Endothelial cell (in vitro differentiated cells): ENCODE measurements around the gene PRSS21. TPM values are rescaled to one million over a fixed set of nuclear protein-coding genes. Genes with fewer than 3 reads are reported as not detected.

Experiments used
- DNase-seq: peaks from one replicate; pipeline ENCODE4 v3.0.0; 2021; ENCODE audit warnings: low spot score
- H3K27ac Mint-ChIP-seq: one replicate; pipeline ENCODE4 v1.8.0; 2021; ENCODE audit warnings: mixed read lengths, inconsistent platforms; ENCODE audit not compliant: unreplicated experiment
- H3K27me3 Mint-ChIP-seq: one replicate; pipeline ENCODE4 v1.8.0; 2021; ENCODE audit warnings: mild to moderate bottlenecking, moderate library complexity, mixed read lengths, inconsistent platforms; ENCODE audit not compliant: unreplicated experiment
- H3K36me3 Mint-ChIP-seq: one replicate; pipeline ENCODE4 v1.8.0; 2021; ENCODE audit warnings: mild to moderate bottlenecking, low read depth, mixed read lengths, inconsistent platforms; ENCODE audit not compliant: unreplicated experiment
- H3K4me1 Mint-ChIP-seq: one replicate; pipeline ENCODE4 v1.8.0; 2021; ENCODE audit warnings: mild to moderate bottlenecking, mixed read lengths, inconsistent platforms; ENCODE audit not compliant: unreplicated experiment
- H3K4me3 Mint-ChIP-seq: one replicate; pipeline ENCODE4 v1.8.0; 2021; ENCODE audit warnings: mild to moderate bottlenecking, mixed read lengths, inconsistent platforms; ENCODE audit not compliant: unreplicated experiment
- H3K9me3 Mint-ChIP-seq: one replicate; pipeline ENCODE4 v1.8.0; 2021; ENCODE audit warnings: mixed read lengths, inconsistent platforms; ENCODE audit not compliant: unreplicated experiment
- total RNA-seq: library from RNA; stranded (reverse); fragmentation: NEBNext Ultra II Directional; extraction: Animal tissue kit (Norgen Biotek cat#: 25700); gene quantifications from one replicate; pipeline ENCODE4 v1.2.1, GENCODE V29; 2021; ENCODE audit not compliant: unreplicated experiment
- TF ChIP-seq, protein P1 (sequence below): fragments of 200-600 bp; sonication (generic); IDR thresholded peaks from one replicate; pipeline ENCODE4 v1.5.0; 2021; ENCODE audit warnings: antibody characterized with exemption; ENCODE audit not compliant: unreplicated experiment

The PRSS21 gene
- total RNA-seq, 1 donor from 2014 or later = not detected

DNA sequence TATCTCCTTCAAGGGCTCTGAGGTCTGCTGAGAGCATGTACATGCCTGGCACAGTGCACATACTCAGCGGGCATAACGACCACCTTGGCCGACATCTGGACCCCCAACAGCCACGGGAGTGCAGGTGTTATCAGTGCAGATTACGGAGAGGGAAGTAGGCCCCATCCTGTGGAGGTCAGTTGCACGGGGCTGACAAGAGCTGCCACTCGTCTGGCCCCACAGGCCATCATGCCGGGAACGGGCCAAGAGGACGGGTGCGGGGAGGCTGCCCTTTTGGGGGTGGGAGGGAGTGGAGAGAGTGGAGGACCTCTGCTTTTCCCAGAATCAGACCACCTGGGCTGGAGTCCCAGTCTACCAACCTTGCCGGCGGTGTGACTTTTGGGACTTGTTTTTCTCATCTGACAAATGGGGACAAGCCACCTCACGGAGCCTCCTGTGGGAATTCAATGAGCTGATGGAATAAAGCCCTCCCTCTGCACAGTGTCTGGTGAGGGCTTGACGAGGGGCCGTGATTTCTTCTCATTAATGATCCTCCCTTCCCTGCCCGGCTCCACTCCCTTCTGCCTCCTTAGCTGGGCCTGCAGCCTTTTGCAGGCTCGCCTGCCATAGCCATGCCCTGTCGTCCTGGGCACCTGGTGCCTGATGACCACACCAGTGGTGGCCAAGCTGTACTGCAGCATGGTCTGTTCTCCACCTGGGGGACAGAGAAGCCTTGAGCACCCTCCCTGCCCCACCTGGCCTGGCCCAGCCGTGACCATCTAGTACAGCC is 34.3 kb upstream of the PRSS21 start:
- no peaks in the 10 kb centered on the region for H3K36me3 Mint-ChIP-seq
- peaks cover 14% of the 10 kb centered on the region for H3K27me3 Mint-ChIP-seq
- no peak overlapping the region for H3K4me3 Mint-ChIP-seq

DNA sequence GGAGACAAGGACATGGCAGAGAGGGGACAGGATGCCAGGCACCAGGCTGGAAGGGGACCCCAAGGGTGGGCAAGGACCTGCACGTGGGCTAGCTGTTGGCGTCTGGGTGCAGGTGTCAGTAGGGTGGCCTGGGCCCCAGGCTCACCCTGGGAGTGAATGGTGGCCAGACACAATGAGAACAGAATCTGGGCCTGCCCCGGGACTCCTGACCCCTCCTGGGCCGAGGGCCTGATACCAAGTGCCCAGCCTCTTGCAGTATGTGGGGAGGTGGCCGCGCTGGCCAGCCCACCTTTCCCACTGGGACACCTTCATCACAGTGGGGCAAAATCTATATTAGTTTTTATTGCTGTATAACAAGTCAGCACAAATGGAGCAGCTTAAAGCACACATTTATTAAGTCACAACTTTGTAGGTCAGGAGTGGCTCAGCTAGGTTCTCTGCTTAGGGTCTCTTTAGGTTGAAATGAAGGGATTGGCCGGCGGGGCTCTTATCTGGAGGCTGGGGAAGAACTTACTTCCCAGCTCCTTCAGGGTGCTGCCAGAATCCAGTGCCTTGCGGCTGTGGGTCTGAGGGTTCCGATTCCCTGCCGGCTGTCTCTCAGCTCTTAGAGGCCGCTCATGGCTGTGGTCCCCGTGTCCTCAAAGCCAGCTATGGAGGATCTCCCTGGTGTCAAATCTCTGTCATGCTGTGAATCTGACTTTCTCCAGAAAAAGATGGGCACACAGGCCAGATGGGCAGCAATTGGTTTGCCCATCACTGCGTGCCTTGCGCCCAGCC is 33.3 kb upstream of the PRSS21 start:
- Mint-ChIP-seq H3K27me3 (peaks cover 12% of the 10 kb centered on the region), H3K4me1 (peaks cover 2% of the 10 kb centered on the region), H3K36me3 (no peaks in the 10 kb centered on the region), H3K4me3 (no peak overlapping the region), H3K27ac (no peak overlapping the region), H3K9me3 (no peaks in the 10 kb centered on the region)
- no peak for DNase-seq
- TF ChIP-seq, protein P1, sequence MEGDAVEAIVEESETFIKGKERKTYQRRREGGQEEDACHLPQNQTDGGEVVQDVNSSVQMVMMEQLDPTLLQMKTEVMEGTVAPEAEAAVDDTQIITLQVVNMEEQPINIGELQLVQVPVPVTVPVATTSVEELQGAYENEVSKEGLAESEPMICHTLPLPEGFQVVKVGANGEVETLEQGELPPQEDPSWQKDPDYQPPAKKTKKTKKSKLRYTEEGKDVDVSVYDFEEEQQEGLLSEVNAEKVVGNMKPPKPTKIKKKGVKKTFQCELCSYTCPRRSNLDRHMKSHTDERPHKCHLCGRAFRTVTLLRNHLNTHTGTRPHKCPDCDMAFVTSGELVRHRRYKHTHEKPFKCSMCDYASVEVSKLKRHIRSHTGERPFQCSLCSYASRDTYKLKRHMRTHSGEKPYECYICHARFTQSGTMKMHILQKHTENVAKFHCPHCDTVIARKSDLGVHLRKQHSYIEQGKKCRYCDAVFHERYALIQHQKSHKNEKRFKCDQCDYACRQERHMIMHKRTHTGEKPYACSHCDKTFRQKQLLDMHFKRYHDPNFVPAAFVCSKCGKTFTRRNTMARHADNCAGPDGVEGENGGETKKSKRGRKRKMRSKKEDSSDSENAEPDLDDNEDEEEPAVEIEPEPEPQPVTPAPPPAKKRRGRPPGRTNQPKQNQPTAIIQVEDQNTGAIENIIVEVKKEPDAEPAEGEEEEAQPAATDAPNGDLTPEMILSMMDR = no peak

More for the DNA sequence above, 34.3 kb upstream of the PRSS21 start:
- H3K27ac Mint-ChIP-seq = no peak overlapping the region
- peaks cover 12% of the 10 kb centered on the region for H3K4me1 Mint-ChIP-seq
- TF ChIP-seq, protein P1 = no peak
- no peak for DNase-seq
- no peaks in the 10 kb centered on the region for H3K9me3 Mint-ChIP-seq

- Mint-ChIP-seq H3K27me3 (peaks cover 12% of the 10 kb centered on the region), H3K36me3 (no peaks in the 10 kb centered on the region), H3K4me1 (peaks cover 2% of the 10 kb centered on the region), H3K9me3 (no peaks in the 10 kb centered on the region), H3K27ac (no peak overlapping the region), H3K4me3 (no peak overlapping the region)
- TF ChIP-seq, protein P1 = no peak
- no peak for DNase-seq
Measured at GRCh38 chr16:2784358-2785100, 32.5 kb upstream of the PRSS21 start.

DNA sequence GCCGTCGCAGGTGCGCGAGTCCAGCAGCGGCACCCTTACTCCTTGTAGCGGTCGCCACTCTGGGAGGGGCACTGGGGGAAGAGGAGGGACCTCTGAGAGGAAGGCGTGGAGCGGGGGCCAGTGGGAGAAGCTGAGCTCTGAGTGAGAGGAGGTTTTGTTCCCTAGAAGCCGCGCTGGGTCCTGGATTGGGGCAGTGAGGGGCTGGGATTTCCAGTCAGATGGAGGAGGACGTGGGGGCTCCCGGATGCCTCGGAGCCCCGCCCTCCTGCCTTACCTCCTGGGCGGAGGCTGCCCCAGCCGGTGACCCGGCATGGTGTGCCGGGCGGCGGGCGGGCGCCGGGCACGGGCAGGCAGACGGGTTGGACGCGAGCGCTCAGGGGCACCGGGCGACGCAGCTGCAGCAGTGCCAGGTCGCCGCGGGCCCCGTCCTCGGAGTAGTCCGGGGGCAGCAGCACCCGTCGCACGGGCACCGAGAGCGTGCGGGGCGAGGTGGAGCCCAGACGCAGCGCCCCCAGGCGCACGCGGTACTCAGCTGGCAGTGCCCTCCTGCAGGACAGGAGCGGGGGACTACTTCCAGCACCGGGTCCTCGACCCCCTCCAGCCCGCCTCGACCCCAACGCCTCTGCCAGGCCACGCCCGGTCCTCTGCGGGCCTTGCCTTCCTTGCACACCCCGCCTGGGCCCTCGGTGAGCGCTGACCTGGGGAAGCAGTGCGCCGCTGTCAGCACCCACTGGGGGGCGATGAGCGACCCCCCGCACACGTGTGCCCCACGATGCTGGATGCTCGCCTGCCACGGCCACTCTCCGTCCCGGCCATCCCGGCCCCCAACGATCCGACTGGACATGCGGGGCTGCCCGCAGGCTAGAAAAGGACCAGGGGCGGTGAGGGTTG is 31.7 kb upstream of the PRSS21 start:
- Mint-ChIP-seq H3K36me3 (no peaks in the 10 kb centered on the region), H3K27me3 (peaks cover 10% of the 10 kb centered on the region), H3K4me3 (no peak overlapping the region), H3K4me1 (no peaks in the 10 kb centered on the region), H3K9me3 (no peaks in the 10 kb centered on the region), H3K27ac (no peak overlapping the region)
- DNase-seq = no peak
- TF ChIP-seq, protein P1 = no peak
